ENCODE data around the gene ARSG. TPM values are rescaled to one million over a fixed set of nuclear protein-coding genes. Genes with fewer than 3 reads are reported as not detected.

Gene ARSG
- total and polyA plus RNA-seq, 2 of the 8 experiments (the other 6 are each of a cell fraction or from before 2014, with no cell fraction given), result 3.3 to 4.0 TPM

DNA sequence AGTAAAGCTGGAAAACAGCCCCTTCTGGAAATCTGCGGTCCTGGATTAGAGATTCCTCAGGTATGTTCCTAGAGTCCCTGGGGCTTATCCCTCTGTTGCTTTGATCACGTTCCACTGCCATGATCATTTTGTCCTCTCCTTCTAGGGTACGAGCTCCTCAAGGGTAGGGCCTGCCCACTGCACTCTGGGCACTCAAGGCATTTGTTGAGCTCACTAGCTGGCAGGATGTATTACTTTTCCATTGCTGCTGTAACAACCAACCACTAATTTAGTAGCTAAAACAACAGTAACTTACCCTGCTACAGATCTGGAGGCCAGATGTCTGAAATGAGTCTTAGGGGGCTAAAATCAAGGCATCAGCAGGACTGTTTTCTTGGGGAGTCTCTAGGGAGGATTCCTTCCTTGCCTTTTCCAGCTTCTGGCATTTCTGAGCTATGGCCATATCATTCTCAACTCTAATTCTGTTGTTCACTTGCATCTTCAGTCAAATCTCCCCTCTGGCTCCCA, 65.7 kb downstream of the ARSG start (continued):
- no peak for TF ChIP-seq SIN3A (conservative IDR thresholded peaks at IDR 0.05 in 1 of 2, IDR thresholded peaks at IDR 0.05 in 1 of 2; ENCODE audit: low read depth in 1 of 2, low read length in 2 of 2)
- TF ChIP-seq TAF1 (IDR thresholded peaks at IDR 0.05; ENCODE audit: low read depth, low read length), result no peak
- TF ChIP-seq FOSL1 (IDR thresholded peaks at IDR 0.05; ENCODE audit: insufficient read depth, low read depth, low read length), result no peak

Data from H1 (cell line).